Sigmoid colon (tissue), 4 donors: Measurements from ENCODE around the gene LDHA.

Experiments used
- CTCF ChIP-seq, 4 experiments: fragments of 450-650 bp in 3 of 4; fragments of 200-600 bp in 1 of 4; IDR thresholded peaks; one replicate each; pipeline ENCODE4 v1.5.1; 2016 to 2019; ENCODE audit warnings: antibody characterized with exemption in 4 of 4, mild to moderate bottlenecking in 3 of 4, moderate library complexity in 2 of 4
- EP300 ChIP-seq, 4 donors: sonication (generic); formaldehyde crosslinking; IDR thresholded peaks; one replicate each; pipeline ENCODE4 v1.6.1; 2017; ENCODE audit warnings: antibody characterized with exemption in 4 of 4
- POLR2A ChIP-seq, 2 donors: fragments of 450-650 bp; IDR thresholded peaks; one replicate each; pipeline ENCODE4 v1.6.1; 2016; ENCODE audit warnings: antibody characterized with exemption in 2 of 2, mild to moderate bottlenecking in 2 of 2, moderate library complexity in 2 of 2
- POLR2AphosphoS5 ChIP-seq, 4 donors: sonication (generic); formaldehyde crosslinking; IDR thresholded peaks; one replicate each; pipeline ENCODE4 v1.6.1; 2017; ENCODE audit warnings: antibody characterized with exemption in 4 of 4

GRCh38 chr11:18394275-18394927, at the start of gene LDHA:
- TF ChIP-seq EP300 (IDR thresholded peaks at IDR 0.05), result peak; percentile 30 to 91 (median 72)
- TF ChIP-seq CTCF (IDR thresholded peaks at IDR 0.05), result no peak
- TF ChIP-seq POLR2AphosphoS5 (IDR thresholded peaks at IDR 0.05), result peak; percentile 99 to 100 (median 100)
- peak; percentile 99 for TF ChIP-seq POLR2A (IDR thresholded peaks at IDR 0.05)
